Activated T-helper 1 cell treated with Interleukin-2 at 50 U/mL for 16 hours (primary cell): Measurements from ENCODE around the gene GPR141.

ENCODE experiments used
- DNase-seq: peaks from one replicate; pipeline ENCODE4 v3.0.0-alpha.2; 2020; ENCODE audit warnings: low read depth

GPR141 gene

DNA sequence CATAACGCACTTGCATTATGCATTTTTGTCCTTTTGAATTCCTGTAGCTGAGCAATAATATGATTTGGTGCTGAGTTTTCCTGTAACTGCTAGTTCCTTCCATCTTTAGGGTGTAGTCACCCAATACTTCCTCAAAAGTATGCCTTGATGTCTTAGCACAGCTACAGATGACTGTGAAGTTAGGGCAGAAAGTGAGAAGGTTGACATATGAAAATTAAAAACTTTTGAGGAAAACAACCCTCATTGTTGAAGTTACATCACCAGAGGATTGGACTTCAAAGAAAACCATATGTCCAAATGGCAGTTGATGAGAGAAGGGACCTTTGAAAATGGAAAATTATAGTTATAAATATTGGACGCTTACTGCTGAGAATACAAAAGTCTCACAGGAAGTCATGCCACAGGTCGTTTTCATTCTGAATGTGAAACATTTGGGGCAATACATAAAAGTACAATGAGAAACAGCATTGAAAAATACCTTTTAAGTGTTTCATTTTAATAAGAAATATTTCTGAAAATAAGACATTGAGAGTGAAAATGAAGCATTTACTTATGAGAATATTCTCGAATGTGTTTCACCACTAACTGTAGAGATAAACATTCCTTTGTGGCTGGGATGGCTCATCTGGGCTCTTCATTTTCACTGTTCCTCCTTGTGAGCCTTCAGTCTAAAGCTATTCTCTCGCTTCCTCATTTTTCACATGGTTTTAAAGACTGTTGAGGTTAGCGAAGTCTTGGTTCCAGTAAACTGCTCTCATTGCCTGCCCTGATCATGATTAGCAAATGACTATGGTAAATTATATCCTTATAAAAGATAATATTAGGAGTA is 103.4 kb downstream of the GPR141 start:
- no peak for DNase-seq
